Measurements from ENCODE around the gene ANAPC4. TPM values are rescaled to one million over a fixed set of nuclear protein-coding genes. Genes with fewer than 3 reads are reported as not detected.

The ANAPC4 gene
- total and polyA plus RNA-seq, 8 donors = 9.0 to 39.9 (median 14.4) TPM

GRCh38 chr4:25377572-25378436, 741 bp downstream of the ANAPC4 start:
- Histone ChIP-seq H3K4me1 (peaks cover 0 to 10% (median 0%) of the 10 kb centered on the region in 3 donors), H3K9me3 (no peaks in the 10 kb centered on the region), H3K27ac (peak overlapping the region; percentile 45 to 75 (median 65)), H3K4me3 (peak overlapping the region; percentile 58 to 98 (median 96)), H3K27me3 (no peaks in the 10 kb centered on the region), H3K36me3 (peaks cover 0 to 5% (median 0%) of the 10 kb centered on the region in 3 donors)
- FAIRE-seq (no peak), ATAC-seq (peak in 1 of 4 donors; percentile 1), DNase-seq (peak in 1 of 6 donors; percentile 74)
- TF ChIP-seq CTCF (IDR thresholded peaks at IDR 0.05) = no peak
- intact Hi-C loops (cut with DNase I) = loop anchor here in 1 of 3 donors (10.0 kb wide), 1 partner anchor 203 kb away; no protein-coding TSS in a partner anchor
- WGBS, 2 donors = 13% methylated on average over 18 of the region's 18 CpGs

- Histone ChIP-seq H3K36me3 (peaks cover 0 to 5% (median 0%) of the 10 kb centered on the region in 3 donors), H3K4me3 (peak overlapping the region in 2 of 4 donors; percentile 97 to 98), H3K27me3 (no peaks in the 10 kb centered on the region), H3K9me3 (no peaks in the 10 kb centered on the region), H3K4me1 (peaks cover 0 to 10% (median 0%) of the 10 kb centered on the region in 3 donors), H3K27ac (no peak overlapping the region)
- no peak for TF ChIP-seq CTCF (IDR thresholded peaks at IDR 0.05)
- WGBS, 2 donors = 89 to 90% methylated on average over 6 of the region's 6 CpGs
- no peak for ATAC-seq
- intact Hi-C loops (cut with DNase I) = loop anchor here in 1 of 3 donors (10.0 kb wide), 1 partner anchor 204 kb away; no protein-coding TSS in a partner anchor
- FAIRE-seq = no peak
- DNase-seq = no peak
These were observed 1.3 kb downstream of the ANAPC4 start for GRCh38 chr4:25378437-25378743.

GRCh38 chr4:25379591-25379990, 2.5 kb downstream of the ANAPC4 start:
- FAIRE-seq (no peak), DNase-seq (no peak), ATAC-seq (no peak)
- no peak overlapping the region for H3K27ac ChIP-seq
- whole genome bisulfite sequencing, 2 donors = 87 to 90% methylated on average over 2 of the region's 2 CpGs
- no peak overlapping the region for H3K4me3 ChIP-seq
- intact Hi-C loops (cut with DNase I) = loop anchor here in 1 of 3 donors (10.0 kb wide), 1 partner anchor 205 kb away; no protein-coding TSS in a partner anchor
- no peak for TF ChIP-seq CTCF (IDR thresholded peaks at IDR 0.05)
- no peaks in the 10 kb centered on the region for H3K27me3 ChIP-seq
- peaks cover 0 to 10% (median 0%) of the 10 kb centered on the region in 3 donors for H3K4me1 ChIP-seq
- peaks cover 0 to 14% (median 6%) of the 10 kb centered on the region in 3 donors for H3K36me3 ChIP-seq
- H3K9me3 ChIP-seq = no peaks in the 10 kb centered on the region

GRCh38 chr4:25383647-25384046, 6.6 kb downstream of the ANAPC4 start:
- no peak for FAIRE-seq
- WGBS, 2 donors = 70 to 95% methylated on average over 2 of the region's 2 CpGs
- no peak for DNase-seq
- H3K36me3 ChIP-seq = peaks cover 0 to 22% (median 6%) of the 10 kb centered on the region in 3 donors
- no peak overlapping the region for H3K4me3 ChIP-seq
- H3K9me3 ChIP-seq = no peaks in the 10 kb centered on the region
- H3K4me1 ChIP-seq = peaks cover 0 to under 1% (median 0%) of the 10 kb centered on the region in 3 donors
- ATAC-seq = no peak
- TF ChIP-seq CTCF (IDR thresholded peaks at IDR 0.05) = no peak
- H3K27me3 ChIP-seq = no peaks in the 10 kb centered on the region
- no peak overlapping the region for H3K27ac ChIP-seq
- intact Hi-C loops (cut with DNase I) = no loop called here

- H3K36me3 ChIP-seq = peaks cover 0 to 18% (median 14%) of the 10 kb centered on the region in 3 donors
- no peak overlapping the region for H3K27ac ChIP-seq
- ATAC-seq (no peak), FAIRE-seq (no peak), DNase-seq (no peak)
- H3K4me3 ChIP-seq = no peak overlapping the region
- intact Hi-C loops (cut with DNase I) = no loop called here
- no peak for TF ChIP-seq CTCF (IDR thresholded peaks at IDR 0.05)
- no peaks in the 10 kb centered on the region for H3K4me1 ChIP-seq
- no peaks in the 10 kb centered on the region for H3K27me3 ChIP-seq
- H3K9me3 ChIP-seq = no peaks in the 10 kb centered on the region
- WGBS, 2 donors = 90 to 96% methylated on average over 2 of the region's 2 CpGs
These were observed 9.9 kb downstream of the ANAPC4 start for GRCh38 chr4:25386926-25387325.

Measured in pancreas (tissue), 10 donors.